ENCODE data around the gene ARHGEF16. TPM values are rescaled to one million over a fixed set of nuclear protein-coding genes. Genes with fewer than 3 reads are reported as not detected.

The ARHGEF16 gene
- polyA plus RNA-seq, 1 of the 3 experiments (the other 2 are of a cell fraction): 0.18 TPM

DNA sequence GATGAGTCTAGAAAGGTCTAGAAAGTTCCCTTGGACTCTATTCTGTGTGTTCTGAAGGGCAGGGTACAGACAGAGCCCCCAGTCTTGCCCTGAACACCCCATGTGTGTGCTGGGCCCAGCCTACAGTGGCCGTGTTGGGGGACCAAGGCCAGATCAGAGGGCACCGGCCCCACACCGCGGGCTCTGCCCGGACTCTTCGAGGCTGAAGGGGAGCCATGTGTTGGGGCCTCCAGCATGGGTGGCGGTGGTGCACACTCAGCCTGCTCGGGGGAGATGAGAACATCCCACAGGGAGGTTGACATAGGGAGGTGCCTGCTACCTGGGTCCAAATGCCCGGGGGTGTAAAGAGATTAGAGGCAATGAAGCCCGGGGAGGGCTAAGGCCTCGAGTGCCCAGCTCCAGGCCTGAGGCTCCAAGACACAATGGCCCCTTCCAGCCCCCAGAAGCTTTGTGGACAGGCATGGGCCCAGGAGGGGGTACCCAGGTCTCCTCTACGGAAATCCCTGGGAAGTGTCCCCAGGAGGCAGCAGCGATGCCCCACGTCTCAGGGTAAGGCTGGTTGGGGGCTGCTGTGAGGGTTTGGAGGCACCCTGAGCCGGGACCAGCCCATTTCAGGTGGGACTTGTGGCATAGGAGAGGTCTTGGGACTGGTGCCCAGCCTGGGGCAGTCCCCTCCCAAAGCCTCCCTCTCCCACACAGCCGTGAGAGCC is 12.1 kb downstream of the ARHGEF16 start (continued):
- no peak for TF ChIP-seq TEAD4 (IDR thresholded peaks at IDR 0.05; ENCODE audit: borderline replicate concordance, insufficient read depth)

DNA sequence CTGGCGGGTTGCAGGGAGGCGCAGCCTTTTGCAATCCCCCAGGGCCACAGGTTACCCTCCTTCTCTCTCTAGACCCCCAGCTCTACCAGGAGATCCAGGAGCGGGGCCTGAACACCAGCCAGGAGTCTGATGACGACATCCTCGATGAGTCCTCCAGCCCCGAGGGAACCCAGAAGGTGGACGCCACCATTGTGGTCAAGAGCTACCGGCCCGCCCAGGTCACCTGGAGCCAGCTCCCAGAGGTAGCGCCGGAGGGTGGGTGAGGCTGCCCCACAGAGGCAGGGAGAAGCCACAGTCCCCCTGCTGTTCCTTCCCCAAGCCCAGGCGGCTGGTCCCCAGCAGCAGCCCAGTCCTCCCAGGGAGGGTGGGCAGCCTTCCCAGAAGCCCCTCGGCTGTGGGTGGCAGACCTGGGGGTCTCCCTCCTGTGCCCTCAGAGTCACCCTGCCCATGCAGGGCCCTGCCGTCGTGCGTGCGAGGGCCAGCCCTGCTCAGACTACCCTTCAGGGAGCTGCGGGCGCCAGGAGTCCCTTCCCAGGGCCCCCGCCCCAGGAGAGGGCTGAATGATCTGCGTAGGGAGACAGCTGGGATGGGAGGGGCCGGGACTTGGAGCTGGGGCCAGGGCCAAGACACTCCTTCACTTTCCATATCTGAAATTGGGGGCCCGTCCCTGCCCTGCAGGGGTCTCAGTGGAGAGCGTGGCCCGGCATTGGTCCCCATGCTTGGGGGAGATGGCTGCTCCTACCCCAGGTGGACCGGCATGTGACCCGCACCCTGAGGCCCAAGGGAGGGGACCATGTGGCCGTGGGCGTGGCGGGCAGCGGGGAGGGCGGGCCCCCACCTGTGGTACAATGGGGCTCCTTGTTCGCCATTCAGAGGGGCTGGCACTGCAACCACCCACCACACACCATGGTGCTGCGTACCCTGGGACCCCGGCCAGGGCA is 12.9 kb downstream of the ARHGEF16 start:
- no peaks in the 10 kb centered on the region for H3K9me3 ChIP-seq
- no peaks in the 10 kb centered on the region for H3K36me3 ChIP-seq (replicated peaks in 1 of 2; ENCODE audit: control insufficient read depth in 1 of 2, insufficient read depth in 2 of 2, low read length in 1 of 2)
- no peak overlapping the region for H3K27ac ChIP-seq (ENCODE audit: low read depth in 2 of 2, low read length in 1 of 2)
- no peak overlapping the region for H2AFZ ChIP-seq (ENCODE audit: low read depth)
- POLR2A ChIA-PET: no interaction called here
- no peak overlapping the region for H3K4me2 ChIP-seq
- H3K27me3 ChIP-seq (ENCODE audit: insufficient read depth): no peaks in the 10 kb centered on the region
- no peak overlapping the region for H3K4me3 ChIP-seq (ENCODE audit: low read depth in 2 of 2, low read length in 1 of 2)
- CTCF ChIA-PET: interaction anchor here (1.0 to 9.4 kb wide), 4 partner anchors 14 to 24 kb away, joined by 3 to 114 read pairs (median 5); partner anchors contain the start of gene ARHGEF16
- H3F3A ChIP-seq (replicated peaks; ENCODE audit: insufficient read depth): no peaks in the 10 kb centered on the region
- peaks cover 0 to 7% of the 10 kb centered on the region in 2 experiments; a peak in 2 of 4 replicates for H3K4me1 ChIP-seq (ENCODE audit: control insufficient read depth in 1 of 2, insufficient read depth in 2 of 2, low read depth in 1 of 2, low read length in 1 of 2)
- 69% methylated on average over 10 of the region's 35 CpGs for WGBS (ENCODE audit: low lambda C conversion rate)
- no peak for TF ChIP-seq CHD2 (IDR thresholded peaks at IDR 0.05; ENCODE audit: low read length, partially characterized antibody)
- DNase-seq: no peak
- H3K9ac ChIP-seq: no peak overlapping the region
- H4K20me1 ChIP-seq (ENCODE audit: insufficient read depth): no peaks in the 10 kb centered on the region
- H3K9me2 ChIP-seq: no peaks in the 10 kb centered on the region
- H3K79me2 ChIP-seq (ENCODE audit: insufficient read depth): no peaks in the 10 kb centered on the region

DNA sequence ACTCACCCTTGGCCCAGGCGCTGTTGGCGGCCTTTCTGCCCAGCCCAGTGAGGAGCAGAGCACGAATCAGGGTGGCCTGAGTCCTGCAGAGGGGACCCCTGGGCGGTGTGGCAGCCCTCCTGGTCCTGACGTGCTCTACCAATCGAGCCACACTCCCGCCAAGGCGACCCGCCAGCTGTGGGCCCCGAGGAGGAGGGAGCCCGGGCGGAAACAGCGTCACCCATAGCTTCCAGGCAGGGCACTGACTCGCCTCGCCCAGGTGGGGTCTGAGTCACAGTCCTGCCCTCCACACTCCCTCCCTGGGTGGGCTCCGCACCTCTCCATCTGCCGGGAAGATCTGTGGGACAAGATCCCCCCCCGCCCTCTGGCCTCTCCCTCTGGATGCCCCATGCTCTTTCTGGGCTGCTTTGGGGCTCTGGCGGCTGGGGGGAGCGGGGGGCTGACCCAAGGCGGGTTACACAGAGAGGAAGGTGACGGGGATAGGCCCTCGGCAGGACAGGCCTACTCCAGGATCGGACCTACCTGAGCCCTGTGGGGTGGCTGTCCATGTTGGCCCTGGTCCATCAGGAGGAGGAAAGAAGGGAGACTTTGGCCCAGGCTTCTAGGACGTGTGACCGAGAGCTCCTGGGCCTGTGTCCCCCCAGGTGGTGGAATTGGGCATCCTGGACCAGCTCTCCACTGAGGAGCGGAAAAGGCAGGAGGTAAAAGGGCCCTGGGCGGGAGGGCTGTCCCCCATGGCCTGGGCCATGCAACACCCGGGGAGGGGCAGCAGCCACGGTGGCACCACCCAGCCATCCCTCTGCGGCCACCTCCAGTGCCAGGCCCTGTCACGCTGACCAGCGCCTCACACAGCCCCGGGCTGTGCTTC is 14.0 kb downstream of the ARHGEF16 start:
- Histone ChIP-seq H3K4me2 (no peak overlapping the region), H3K27me3 (ENCODE audit: insufficient read depth) (no peaks in the 10 kb centered on the region), H4K20me1 (ENCODE audit: insufficient read depth) (no peaks in the 10 kb centered on the region), H3K4me1 (ENCODE audit: control insufficient read depth in 1 of 2, insufficient read depth in 2 of 2, low read depth in 1 of 2, low read length in 1 of 2) (peaks cover 0 to 7% of the 10 kb centered on the region in 2 experiments; a peak in 2 of 4 replicates), H2AFZ (ENCODE audit: low read depth) (no peak overlapping the region), H3K79me2 (ENCODE audit: insufficient read depth) (no peaks in the 10 kb centered on the region), H3F3A (replicated peaks; ENCODE audit: insufficient read depth) (no peaks in the 10 kb centered on the region), H3K9me3 (no peaks in the 10 kb centered on the region), H3K27ac (ENCODE audit: low read depth in 2 of 2, low read length in 1 of 2) (no peak overlapping the region), H3K36me3 (replicated peaks in 1 of 2; ENCODE audit: control insufficient read depth in 1 of 2, insufficient read depth in 2 of 2, low read length in 1 of 2) (no peaks in the 10 kb centered on the region), H3K9ac (no peak overlapping the region), H3K4me3 (ENCODE audit: low read depth in 2 of 2, low read length in 1 of 2) (no peak overlapping the region), H3K9me2 (no peaks in the 10 kb centered on the region)
- POLR2A ChIA-PET: no interaction called here
- CTCF ChIA-PET: interaction anchor here (1.0 to 9.4 kb wide), 3 partner anchors 15 to 23 kb away, joined by 3 to 114 read pairs (median 4); partner anchors contain the start of gene ARHGEF16
- WGBS (ENCODE audit: low lambda C conversion rate): 80% methylated on average over 2 of the region's 34 CpGs
- no peak for DNase-seq
- TF ChIP-seq JUND (IDR thresholded peaks at IDR 0.05) (no peak), RAD21 (IDR thresholded peaks at IDR 0.05; ENCODE audit: low read length) (no peak), EP300 (IDR thresholded peaks at IDR 0.05; ENCODE audit: borderline replicate concordance in 1 of 2, low read depth in 1 of 2, low read length in 1 of 2) (no peak), GABPA (IDR thresholded peaks at IDR 0.05; ENCODE audit: low read depth) (no peak), RXRA (IDR thresholded peaks at IDR 0.05; ENCODE audit: borderline replicate concordance, low read depth) (no peak), SMC3 (IDR thresholded peaks at IDR 0.05; ENCODE audit: low read depth, low read length) (no peak), NFIC (IDR thresholded peaks at IDR 0.05; ENCODE audit: borderline replicate concordance) (no peak), FOSL2 (IDR thresholded peaks at IDR 0.05; ENCODE audit: borderline replicate concordance, low read depth) (no peak), ELF1 (IDR thresholded peaks at IDR 0.05) (no peak), TCF12 (IDR thresholded peaks at IDR 0.05) (no peak)
- TF ChIP-seq, protein P1, sequence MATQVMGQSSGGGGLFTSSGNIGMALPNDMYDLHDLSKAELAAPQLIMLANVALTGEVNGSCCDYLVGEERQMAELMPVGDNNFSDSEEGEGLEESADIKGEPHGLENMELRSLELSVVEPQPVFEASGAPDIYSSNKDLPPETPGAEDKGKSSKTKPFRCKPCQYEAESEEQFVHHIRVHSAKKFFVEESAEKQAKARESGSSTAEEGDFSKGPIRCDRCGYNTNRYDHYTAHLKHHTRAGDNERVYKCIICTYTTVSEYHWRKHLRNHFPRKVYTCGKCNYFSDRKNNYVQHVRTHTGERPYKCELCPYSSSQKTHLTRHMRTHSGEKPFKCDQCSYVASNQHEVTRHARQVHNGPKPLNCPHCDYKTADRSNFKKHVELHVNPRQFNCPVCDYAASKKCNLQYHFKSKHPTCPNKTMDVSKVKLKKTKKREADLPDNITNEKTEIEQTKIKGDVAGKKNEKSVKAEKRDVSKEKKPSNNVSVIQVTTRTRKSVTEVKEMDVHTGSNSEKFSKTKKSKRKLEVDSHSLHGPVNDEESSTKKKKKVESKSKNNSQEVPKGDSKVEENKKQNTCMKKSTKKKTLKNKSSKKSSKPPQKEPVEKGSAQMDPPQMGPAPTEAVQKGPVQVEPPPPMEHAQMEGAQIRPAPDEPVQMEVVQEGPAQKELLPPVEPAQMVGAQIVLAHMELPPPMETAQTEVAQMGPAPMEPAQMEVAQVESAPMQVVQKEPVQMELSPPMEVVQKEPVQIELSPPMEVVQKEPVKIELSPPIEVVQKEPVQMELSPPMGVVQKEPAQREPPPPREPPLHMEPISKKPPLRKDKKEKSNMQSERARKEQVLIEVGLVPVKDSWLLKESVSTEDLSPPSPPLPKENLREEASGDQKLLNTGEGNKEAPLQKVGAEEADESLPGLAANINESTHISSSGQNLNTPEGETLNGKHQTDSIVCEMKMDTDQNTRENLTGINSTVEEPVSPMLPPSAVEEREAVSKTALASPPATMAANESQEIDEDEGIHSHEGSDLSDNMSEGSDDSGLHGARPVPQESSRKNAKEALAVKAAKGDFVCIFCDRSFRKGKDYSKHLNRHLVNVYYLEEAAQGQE (IDR thresholded peaks at IDR 0.05; ENCODE audit: low read depth, low read length): no peak
- TF ChIP-seq, protein P2, sequence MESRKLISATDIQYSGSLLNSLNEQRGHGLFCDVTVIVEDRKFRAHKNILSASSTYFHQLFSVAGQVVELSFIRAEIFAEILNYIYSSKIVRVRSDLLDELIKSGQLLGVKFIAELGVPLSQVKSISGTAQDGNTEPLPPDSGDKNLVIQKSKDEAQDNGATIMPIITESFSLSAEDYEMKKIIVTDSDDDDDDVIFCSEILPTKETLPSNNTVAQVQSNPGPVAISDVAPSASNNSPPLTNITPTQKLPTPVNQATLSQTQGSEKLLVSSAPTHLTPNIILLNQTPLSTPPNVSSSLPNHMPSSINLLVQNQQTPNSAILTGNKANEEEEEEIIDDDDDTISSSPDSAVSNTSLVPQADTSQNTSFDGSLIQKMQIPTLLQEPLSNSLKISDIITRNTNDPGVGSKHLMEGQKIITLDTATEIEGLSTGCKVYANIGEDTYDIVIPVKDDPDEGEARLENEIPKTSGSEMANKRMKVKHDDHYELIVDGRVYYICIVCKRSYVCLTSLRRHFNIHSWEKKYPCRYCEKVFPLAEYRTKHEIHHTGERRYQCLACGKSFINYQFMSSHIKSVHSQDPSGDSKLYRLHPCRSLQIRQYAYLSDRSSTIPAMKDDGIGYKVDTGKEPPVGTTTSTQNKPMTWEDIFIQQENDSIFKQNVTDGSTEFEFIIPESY (IDR thresholded peaks at IDR 0.05; ENCODE audit: borderline replicate concordance, low read depth): no peak
- TF ChIP-seq, protein P3, sequence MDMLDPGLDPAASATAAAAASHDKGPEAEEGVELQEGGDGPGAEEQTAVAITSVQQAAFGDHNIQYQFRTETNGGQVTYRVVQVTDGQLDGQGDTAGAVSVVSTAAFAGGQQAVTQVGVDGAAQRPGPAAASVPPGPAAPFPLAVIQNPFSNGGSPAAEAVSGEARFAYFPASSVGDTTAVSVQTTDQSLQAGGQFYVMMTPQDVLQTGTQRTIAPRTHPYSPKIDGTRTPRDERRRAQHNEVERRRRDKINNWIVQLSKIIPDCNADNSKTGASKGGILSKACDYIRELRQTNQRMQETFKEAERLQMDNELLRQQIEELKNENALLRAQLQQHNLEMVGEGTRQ (IDR thresholded peaks at IDR 0.05; ENCODE audit: borderline replicate concordance, low read depth, low read length): no peak

Measured in SK-N-SH (cell line).